T-helper 1 cell treated with Interleukin-12 subunit alpha and Interleukin-12 subunit beta and Interleukin-4 antibody, amounts not matched to agents 30 ng/mL and 1 ng/mL, for 36 hours (primary cell): ENCODE measurements around the gene CPM. TPM values are rescaled to one million over a fixed set of nuclear protein-coding genes. Genes with fewer than 3 reads are reported as not detected.

Source experiments
- intact Hi-C: fragments of 100-400 bp; cut with micrococcal nuclease; formaldehyde crosslinking; loops from one replicate; pipeline ENCODE4 v1.15.1; 2024
- total RNA-seq: library from RNA; stranded (reverse); gene quantifications from 2 replicates; pipeline ENCODE4 v1.2.3, GENCODE V29; 2022

The CPM gene
- 7.7 and 9.6 TPM in 2 replicates for total RNA-seq

DNA sequence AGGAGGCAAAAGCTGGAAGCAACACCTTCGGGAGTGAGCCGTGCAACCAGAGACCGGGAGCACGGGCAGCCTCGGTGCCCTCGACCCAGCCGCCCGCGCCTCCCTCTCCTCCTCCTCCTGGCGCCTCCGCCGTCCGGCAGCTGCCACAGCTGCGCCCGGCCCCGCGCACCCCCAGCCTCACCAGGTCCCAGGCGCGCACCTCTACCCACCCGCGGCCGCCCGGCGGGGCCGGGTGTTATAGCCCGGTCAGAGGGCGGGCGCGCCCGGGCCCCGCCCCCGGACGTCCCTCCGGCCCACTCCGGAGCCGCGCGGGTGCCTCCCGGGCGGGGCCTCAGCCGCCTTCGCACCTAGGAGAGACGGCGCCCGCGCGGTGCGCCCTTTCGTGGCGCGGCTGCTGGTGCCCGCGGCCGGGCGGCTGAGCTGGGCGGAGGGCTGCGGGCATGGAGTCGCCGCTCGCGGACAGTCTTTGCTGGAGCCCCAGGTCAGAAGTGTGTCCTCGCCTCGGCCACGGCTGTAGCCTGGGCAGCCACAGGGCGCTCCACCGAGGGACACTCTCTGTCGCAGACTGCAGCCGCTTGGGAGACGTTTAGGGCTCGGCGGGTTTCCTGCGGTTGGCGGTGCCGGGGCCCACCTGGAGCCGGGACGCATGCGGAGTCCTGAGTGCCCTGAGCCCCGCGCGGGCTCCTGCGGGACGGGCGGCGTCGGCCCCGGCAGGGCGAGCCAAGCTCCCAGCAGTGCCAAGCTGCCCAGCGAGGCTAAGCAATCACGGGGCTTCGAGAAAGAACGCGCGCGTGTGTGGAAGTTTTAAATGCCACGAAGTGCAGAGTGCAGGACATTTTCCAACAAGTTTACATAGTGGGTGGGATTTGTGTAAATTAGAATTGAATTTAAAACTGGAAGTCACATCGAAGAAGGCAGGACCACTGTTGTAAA, at the start of gene CPM:
Gene CPM, minus strand, starts transcription at position 211 of the 933 bp plus-strand sequence. CDS start 334 bp downstream, outside the sequence.
- intact Hi-C loops, result loop anchor here (1.0 to 10.0 kb wide), 12 partner anchors 26 to 1661 kb away; partner anchors contain the start of genes CCT2, CPSF6, MDM1 and NUP107

DNA sequence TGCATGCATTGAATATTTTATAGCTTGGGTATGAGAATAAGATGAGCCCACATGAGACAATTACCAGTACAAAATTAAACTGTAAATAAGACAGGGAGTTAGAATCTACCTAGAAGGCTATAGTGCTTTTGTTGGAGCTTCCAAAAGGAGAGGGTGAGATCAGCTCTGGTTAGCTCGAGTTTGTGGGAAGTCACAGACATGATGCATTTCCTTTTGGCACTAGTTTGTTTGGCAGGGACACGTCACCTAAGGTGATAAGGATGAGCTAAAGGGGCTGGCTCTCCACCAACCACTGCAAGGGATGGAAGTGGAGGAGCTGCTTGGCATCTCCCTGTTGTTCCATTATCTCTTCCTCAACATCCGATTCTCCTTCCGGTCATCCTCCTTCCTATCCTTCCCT, 48.5 kb upstream of the CPM start:
- intact Hi-C loops, result no loop called here

DNA sequence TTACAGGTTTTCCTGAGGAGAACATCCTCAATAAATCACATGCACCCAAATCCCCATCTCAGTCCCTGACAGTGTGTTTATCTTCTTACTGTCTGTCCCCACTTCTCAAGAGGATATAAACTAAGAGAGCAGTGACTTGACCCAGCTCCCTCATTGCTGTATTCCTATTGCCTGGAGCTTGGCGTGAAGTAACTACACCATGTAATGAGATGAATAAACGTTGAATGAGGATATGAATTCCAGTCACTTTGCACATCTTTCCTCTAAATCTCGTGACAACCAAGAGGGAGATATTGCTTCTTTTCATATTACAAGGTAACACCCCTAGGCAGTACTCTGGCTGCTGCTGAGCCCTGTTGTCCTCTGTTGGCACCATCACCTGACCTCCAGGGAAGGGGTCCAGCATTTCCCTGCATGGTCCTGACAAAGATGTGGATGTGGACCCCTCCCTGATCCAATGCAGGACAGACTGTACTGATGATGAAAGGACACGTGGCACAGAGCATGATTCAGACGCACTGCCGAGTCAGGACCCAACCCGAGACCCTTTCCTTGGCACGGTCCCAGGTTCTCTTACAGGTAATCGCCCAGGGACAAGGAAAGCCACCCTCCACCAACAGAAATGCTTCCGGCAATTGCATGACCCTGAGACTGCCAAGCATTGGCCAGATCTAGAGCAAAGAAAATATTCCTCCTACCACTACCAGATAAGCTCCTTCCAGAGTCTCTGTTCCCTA, 47.7 kb upstream of the CPM start:
- intact Hi-C loops, result no loop called here

DNA sequence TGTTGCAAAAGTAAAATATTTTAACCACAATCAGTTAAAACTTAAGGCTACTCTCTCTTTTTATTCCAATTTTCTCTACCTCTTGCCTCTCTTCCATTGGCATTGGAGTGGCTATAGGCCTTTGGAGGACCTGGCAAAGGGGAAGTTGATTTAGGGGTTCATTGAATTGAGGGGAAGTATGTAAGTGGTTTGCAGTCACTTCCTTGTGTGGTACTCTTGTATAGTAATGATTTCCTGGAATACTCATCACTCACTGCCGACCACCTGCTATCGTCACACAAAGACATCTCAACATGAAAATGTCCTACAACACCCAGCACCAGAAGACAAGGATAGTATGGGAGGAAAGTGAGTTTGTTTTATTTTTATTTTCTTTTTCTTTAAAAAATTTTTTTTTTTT, 45.7 kb upstream of the CPM start:
- intact Hi-C loops, result no loop called here

DNA sequence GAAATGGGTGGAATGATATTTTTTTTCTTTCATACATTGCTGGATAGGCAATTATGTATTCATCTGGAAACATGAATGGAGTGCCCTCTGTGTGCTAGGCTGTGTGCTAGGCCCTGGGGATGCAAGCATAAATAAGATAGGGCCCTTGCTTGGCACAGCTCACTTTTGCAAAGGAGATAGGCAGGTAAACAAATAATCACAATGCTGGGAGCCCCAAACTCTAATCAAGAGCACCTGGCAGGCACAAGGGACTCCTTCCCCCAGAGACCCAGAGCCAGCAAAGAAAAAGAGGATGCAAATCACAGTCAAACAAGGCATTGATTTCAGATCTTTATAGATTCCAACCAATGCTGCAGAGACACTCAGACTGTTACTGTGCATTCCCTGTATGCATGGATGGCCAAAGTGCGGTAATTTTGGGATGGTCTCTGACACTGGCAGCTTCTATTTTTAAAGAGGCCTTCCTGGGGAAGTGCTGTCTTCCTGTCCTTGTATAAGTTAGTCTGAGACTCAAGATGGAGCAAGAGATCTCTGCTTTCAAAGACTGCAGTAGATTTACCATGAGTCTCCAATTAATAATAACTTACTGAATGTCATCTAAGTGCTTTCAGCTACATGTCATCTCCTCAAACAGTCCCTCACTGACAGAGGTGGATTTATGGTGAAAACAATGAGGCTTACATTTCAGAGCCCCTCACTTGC, 45.1 kb upstream of the CPM start:
- intact Hi-C loops, result no loop called here

DNA sequence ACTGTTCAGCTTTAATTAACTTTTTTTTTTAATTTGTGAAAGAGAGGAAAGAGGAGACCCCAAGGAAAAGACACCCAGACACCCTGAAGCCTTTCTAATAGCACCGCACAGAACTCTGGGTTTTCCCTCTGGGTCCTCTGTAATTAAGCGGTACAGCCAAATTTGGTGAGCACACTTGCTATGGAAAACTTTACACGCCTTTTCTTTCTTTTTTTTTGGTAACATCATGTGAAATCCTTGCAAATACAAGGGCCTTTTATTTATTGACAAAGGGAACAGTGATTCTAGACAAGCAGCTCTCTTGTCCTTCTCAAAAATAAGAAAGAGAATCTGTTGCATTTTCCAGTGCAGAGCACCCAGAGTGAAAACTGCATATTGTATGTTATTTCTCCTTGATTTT, 44.4 kb upstream of the CPM start:
- intact Hi-C loops, result no loop called here

DNA sequence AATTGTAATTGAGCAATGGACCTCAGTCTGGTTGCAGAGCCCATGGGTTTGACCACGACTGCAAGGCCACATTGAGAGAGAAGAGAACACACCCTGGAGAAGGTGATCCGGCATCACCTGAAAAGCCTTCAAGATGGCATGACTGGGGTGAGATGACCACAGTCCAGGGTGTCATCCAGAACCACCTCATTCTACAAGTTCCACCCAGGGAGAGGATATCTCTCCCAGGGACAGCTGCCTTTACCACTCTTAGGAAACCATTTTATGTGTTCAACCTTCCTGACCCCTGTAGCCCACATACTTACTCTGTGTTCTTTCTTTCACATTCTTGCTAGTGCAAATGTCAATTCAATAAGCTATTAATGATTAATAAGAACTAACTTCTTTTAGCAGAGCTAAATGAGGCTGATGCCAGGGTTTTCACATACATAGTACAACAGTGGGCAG, 43.4 kb upstream of the CPM start:
- intact Hi-C loops, result no loop called here

DNA sequence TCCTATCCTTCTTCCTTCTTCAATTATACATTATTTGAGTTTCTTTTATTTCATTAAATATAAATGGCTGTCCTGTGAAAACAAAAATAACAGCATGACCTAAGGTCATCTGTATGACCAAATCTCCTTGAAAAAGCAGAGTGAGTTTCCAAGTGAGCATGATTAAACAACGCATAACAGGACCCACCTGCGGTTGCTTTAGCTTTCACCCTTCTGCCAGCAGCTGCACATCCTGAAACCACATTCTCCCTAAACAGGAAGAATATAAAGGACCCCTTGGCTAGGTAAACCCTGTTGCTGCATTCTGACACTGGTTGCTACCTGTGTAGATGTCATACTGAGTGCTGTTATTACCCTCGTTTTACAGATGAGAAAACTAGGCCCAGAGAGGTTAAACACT, 42.8 kb upstream of the CPM start:
- intact Hi-C loops, result no loop called here

DNA sequence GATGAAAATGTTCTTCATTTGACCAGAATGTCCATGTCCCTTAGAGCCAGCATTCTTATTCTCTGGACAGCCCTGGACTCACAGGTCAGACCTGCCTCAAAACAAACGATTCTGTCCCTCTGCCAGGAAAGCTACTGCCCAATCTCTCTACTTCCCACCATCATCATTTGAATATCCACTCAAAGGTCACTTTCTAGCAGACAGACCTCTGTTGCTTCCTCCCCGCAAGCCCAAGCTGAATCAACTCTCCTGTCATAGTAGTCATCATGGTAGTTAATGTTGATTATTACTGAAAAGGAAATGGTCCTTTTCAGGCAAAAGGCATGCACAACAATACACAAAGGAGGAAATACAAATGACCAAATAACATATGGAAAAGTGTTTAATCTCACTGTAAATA, 39.6 kb upstream of the CPM start:
- intact Hi-C loops, result no loop called here

DNA sequence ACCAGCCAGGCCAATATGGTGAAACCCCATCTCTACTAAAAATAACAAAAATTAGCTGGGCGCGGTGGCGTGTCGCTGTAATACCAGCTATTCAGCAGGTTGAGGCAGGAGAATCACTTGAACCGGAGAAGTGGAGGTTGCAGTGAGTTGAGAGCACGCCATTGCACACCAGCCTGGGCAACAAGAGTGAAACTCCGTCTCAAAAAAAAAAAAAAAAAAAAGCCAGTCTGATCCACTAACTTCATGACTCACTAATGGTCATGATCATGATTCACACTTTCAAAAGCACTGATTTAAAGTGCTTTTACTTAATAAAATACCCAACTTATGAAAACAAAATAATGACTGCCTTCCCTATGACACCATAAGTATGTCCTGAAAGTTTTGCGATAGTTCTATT, 38.4 kb upstream of the CPM start:
- intact Hi-C loops, result no loop called here

DNA sequence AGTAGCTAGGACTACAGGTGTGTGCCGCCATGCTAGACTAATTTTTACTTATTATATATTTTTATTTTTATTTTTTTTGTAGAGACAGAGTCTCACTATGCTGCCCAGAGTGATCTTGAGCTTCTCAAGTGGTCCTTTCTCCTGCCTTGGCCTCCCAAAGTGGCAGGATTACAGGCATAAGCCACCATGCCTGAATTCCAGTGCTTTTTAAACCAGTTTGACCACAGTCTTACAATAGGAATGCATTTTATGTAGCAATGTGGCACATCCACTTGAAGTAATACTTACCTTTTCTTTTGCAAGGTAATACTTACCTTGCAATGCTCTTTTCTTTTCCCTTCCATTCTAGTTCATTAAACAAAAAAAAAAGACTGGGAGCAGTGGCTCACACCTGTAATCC, 38.0 kb upstream of the CPM start:
- intact Hi-C loops, result no loop called here

DNA sequence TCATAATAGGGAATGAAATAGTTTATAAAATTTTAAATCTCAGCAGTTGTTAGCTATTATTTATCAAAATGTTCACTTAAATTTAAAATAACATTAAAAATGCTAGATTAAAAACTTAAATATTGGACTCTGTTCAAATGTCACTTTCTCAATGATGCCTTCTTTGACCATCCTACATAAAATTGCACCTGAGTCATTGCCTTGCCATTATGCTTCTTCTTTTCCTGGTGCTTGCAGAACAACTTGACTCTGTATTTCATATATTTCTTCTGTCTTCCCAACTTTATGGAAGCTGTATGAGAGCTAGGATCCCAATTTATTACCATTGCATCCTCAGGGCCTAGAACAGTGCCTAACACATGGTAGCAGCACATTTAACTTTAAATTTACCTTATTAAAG, 37.3 kb upstream of the CPM start:
- intact Hi-C loops, result no loop called here

DNA sequence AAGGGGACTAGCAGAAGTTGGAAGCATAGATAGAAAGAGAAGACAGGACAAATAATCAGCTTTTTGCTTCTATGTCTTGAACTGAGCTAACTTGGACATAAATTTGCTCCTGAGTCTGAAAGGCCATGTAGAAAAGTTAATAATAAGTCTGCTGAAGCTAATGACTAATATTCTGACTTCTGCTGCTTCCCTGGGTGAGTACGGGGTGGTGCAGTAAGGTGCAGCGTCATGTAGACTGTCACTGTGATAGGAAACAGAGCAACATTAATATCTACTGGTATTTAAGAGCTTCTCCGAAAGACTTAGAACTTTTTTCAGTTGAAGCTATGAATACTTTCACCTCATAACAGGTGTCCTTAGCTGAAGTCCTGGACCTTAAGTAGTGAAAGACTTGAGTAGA, 34.1 kb upstream of the CPM start:
- intact Hi-C loops, result no loop called here

DNA sequence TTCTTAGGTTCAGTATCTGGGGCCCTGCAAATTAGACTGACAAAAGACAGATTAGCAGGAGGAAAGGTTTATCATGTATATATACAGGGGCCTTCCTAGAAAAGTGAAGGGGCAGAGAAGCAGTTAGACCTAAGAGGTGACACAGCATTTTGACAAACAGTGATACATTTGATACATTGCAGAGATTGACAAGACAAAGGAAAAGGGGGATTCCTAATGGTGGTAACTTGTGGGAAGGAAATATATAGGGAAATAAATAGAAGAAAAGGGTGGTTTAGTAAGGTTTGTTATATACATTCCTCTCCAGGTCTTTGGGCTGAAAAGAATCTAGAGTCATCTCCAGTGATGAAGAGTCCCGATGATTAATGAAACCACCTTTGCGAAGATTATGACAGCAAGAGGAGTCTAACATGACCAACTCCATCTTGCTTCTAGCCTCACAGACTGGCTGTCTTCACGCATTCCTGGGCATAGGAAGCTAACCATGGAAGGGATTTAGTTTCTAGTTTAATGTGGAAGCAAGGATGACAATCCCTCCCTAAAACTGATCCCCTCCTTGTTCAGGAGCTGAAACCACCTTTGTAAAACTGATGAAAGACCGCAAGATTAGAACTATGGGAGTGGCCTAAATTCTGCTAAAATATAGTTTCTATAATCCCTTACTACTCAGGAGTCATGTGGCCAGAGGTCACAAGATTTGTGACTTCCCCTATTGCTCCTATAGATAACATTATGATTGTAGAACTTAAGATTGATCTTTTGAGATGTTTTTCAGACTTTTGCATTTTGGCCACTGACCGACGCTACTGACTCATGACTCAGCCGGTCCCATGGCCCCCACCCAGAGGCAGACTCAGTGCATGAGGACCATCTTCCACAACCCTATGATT, 31.1 kb upstream of the CPM start:
- intact Hi-C loops, result no loop called here

DNA sequence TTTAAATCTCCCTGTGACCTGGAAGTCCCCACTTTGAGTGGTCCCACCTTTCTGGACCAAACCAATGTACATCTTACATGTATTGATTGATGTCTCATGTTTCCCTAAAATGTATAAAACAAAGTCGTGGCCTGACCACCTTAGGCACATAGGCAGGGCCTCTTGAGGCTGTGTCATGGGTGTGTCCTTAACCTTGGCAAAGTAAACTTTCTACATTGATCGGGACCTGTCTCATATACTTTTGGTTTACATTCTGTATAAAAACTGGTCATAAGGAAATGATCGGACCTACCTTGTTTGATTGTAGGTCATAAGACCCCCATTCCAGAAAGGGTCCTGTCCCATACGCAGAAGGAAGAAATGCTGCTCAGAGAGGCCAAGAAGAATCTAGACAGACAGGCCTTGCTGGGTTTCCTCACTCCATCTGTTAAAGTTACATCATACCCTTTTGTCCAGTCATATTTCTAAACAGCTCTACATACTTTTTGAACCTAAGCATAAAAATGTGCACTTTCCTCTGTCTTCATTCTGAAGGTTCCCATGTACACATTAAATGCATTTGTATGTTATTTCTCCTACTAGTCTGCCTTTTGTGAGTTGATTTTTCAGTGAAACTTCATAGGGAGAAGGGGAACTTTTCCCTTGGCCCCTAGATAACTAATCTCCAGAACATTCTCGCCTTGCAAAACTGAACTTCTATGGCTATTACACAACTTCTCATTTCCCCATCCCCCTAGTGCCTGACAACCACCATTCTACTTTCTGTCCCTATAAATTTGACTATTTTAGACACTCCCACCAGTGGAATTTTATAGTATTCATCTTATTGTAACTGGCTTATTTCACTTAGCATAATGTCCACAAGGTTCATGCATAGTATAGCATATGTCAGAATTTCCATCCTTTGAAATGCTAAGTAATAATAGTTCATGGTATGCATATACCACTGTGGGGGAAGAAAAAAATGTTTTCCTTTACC, 30.2 kb upstream of the CPM start:
- intact Hi-C loops, result no loop called here

DNA sequence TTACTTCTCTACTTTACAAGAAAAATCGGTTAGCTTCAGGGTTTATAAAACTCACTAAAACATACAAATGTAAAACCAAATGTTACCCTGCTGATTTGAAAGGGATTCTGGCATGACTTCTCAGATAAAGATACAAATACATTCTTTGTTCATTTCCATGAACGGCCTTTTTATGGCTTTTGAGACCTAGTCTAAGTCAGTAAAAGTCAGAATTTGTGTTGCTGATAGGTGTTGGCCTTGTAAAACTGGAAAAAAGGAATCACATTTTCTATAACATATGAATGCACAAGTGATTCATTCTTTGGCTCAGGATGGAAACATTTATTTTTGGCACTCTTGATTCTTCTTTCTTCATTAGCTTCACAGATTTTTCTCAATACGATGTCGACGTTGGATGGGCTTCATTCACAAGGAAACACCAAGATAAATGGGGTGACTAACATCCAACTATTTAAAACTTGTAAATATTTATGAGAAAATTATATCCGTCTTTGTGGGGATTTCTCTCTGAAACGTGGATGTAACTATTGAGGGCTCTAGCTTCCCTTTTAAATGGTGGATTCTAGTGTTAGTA, 27.0 kb upstream of the CPM start:
- intact Hi-C loops, result loop anchor here (2.0 kb wide), 1 partner anchor 27 kb away; the partner anchor contains the start of gene CPM

DNA sequence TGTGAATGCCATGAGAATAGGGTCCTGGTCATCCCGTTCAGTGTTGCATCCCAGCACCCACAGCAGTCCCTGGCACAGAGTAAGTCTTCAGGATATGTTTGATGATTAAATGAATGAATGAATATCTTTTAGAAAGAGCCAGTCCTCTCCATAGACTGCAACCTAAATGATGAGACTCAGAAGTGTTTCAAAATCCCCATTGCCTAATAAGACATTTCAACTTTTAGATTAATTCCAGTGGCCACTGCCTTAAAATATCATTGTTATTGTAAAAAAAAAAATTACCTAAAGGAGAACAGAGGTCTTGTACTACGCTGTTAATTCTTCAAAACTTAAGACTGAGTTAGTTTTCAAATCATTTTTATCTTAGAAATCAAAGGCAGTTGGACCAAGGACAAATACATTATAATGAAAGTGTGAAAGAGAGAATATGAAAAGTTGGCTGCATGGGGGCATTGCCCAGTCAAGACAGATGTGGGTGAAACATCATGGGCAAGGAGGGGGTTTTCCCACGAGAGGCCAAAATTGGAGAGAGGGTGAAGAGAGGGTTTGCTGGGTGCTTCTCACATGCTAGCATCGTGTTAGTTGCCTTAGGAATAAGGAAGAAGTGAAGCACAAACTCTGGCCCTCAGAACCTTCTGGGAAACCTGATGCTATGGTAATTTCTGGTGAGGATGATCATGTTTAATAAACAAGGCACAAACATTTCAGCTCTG, 26.3 kb upstream of the CPM start:
- intact Hi-C loops, result loop anchor here (2.0 kb wide), 1 partner anchor 26 kb away; the partner anchor contains the start of gene CPM

DNA sequence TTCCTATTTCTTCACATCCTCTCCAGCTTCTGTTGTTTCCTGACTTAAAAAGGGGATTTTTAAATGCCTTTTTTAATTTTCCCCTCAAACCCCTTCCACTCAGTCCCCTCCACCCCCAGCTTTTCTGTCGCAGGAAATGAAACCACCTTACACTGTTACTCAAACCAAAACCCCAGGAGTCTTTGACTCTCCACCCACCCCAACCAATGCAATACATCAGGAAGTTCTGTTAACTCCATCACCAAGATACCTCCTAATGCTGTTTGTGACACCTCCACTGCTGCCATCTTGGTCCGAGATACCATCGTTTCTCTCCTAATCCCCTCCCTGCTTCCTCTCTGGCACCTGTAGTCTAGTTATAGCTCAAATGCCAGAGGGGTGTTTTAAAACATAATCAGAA, 25.4 kb upstream of the CPM start:
- intact Hi-C loops, result loop anchor here (2.0 kb wide), 1 partner anchor 26 kb away; the partner anchor contains the start of gene CPM
